GM18868 (cell line): ENCODE data around the gene BFSP2.
"Not testable (repeated sequence)": the region's sequence is repeated elsewhere in the genome, so short reads cannot be mapped to it uniquely, and the experiment has no call there.

Experiments used
- ATAC-seq: cut with Tn5 transposase; IDR thresholded peaks from one replicate; pipeline ENCODE4 v1.9.1; 2021; ENCODE audit warnings: mild to moderate bottlenecking, moderate library complexity; ENCODE audit not compliant: unreplicated experiment

BFSP2 gene

GRCh38 chr3:133505813-133506212 is 106.0 kb downstream of the BFSP2 start:
- ATAC-seq, result peak; percentile 33

- peak; percentile 96 for ATAC-seq
Observed at GRCh38 chr3:133506215-133506901, 106.5 kb downstream of the BFSP2 start.

GRCh38 chr3:133509488-133509887 is 109.6 kb downstream of the BFSP2 start:
- no peak for ATAC-seq

- ATAC-seq, result no peak
Observed at GRCh38 chr3:133512416-133513089, 112.7 kb downstream of the BFSP2 start.

- no peak for ATAC-seq
Observed at GRCh38 chr3:133514418-133514817, 114.6 kb downstream of the BFSP2 start.

GRCh38 chr3:133515127-133515526 is 115.3 kb downstream of the BFSP2 start:
- ATAC-seq, result no peak

- ATAC-seq, result no peak
Observed at GRCh38 chr3:133520286-133520685, 120.4 kb downstream of the BFSP2 start.

- not testable (repeated sequence) for ATAC-seq
Observed at GRCh38 chr3:133520938-133521337, 121.1 kb downstream of the BFSP2 start.

GRCh38 chr3:133521946-133522345 is 122.1 kb downstream of the BFSP2 start:
- ATAC-seq, result peak; percentile 54

GRCh38 chr3:133523758-133524157 is 123.9 kb downstream of the BFSP2 start:
- ATAC-seq, result not testable (repeated sequence)
